ENCODE results near the gene SEMA4G.

The SEMA4G gene

GRCh38 chr10:100988166-100988565 is 18.9 kb downstream of the SEMA4G start:
- Mint-ChIP-seq H3K27ac (peak overlapping the region; percentile 96), H3K4me3 (peak overlapping the region; percentile 96), H3K36me3 (ENCODE audit: low read depth) (peaks cover 81% of the 10 kb centered on the region), H3K9me3 (no peaks in the 10 kb centered on the region), H3K27me3 (no peaks in the 10 kb centered on the region), H3K4me1 (ENCODE audit: low read depth) (peaks cover 49% of the 10 kb centered on the region)
- DNase-seq: no peak

GRCh38 chr10:100989088-100989487 is 19.8 kb downstream of the SEMA4G start:
- Mint-ChIP-seq H3K27ac (no peak overlapping the region), H3K4me1 (ENCODE audit: low read depth) (peaks cover 49% of the 10 kb centered on the region), H3K4me3 (peak overlapping the region; percentile 96), H3K27me3 (no peaks in the 10 kb centered on the region), H3K9me3 (no peaks in the 10 kb centered on the region), H3K36me3 (ENCODE audit: low read depth) (peaks cover 85% of the 10 kb centered on the region)
- no peak for DNase-seq

- H3K27ac Mint-ChIP-seq: peak overlapping the region; percentile 39
These were observed 24.8 kb downstream of the SEMA4G start for GRCh38 chr10:100993986-100994708.

GRCh38 chr10:100995181-100995580 is 25.9 kb downstream of the SEMA4G start:
- H3K27me3 Mint-ChIP-seq: no peaks in the 10 kb centered on the region
- H3K27ac Mint-ChIP-seq: peak overlapping the region; percentile 90
- no peak for DNase-seq
- peaks cover 36% of the 10 kb centered on the region for H3K4me1 Mint-ChIP-seq (ENCODE audit: low read depth)
- H3K36me3 Mint-ChIP-seq (ENCODE audit: low read depth): peaks cover 59% of the 10 kb centered on the region
- no peak overlapping the region for H3K4me3 Mint-ChIP-seq
- no peaks in the 10 kb centered on the region for H3K9me3 Mint-ChIP-seq

More at GRCh38 chr10:100993986-100994708, 24.8 kb downstream of the SEMA4G start:
- DNase-seq: no peak
- no peak overlapping the region for H3K4me3 Mint-ChIP-seq
- H3K9me3 Mint-ChIP-seq: no peaks in the 10 kb centered on the region
- peaks cover 68% of the 10 kb centered on the region for H3K36me3 Mint-ChIP-seq (ENCODE audit: low read depth)
- peaks cover 41% of the 10 kb centered on the region for H3K4me1 Mint-ChIP-seq (ENCODE audit: low read depth)
- H3K27me3 Mint-ChIP-seq: no peaks in the 10 kb centered on the region

- Mint-ChIP-seq H3K9me3 (no peaks in the 10 kb centered on the region), H3K36me3 (ENCODE audit: low read depth) (peaks cover 45% of the 10 kb centered on the region), H3K27ac (peak overlapping the region; percentile 94), H3K27me3 (no peaks in the 10 kb centered on the region), H3K4me1 (ENCODE audit: low read depth) (peaks cover 31% of the 10 kb centered on the region), H3K4me3 (peak overlapping the region; percentile 92)
- DNase-seq: no peak
These were observed 27.5 kb downstream of the SEMA4G start for GRCh38 chr10:100996678-100997359.

GRCh38 chr10:100997360-100998182 is 28.3 kb downstream of the SEMA4G start:
- Mint-ChIP-seq H3K4me3 (peak overlapping the region; percentile 92), H3K9me3 (no peaks in the 10 kb centered on the region), H3K36me3 (ENCODE audit: low read depth) (peaks cover 43% of the 10 kb centered on the region), H3K27ac (peak overlapping the region; percentile 94), H3K27me3 (no peaks in the 10 kb centered on the region), H3K4me1 (ENCODE audit: low read depth) (peaks cover 31% of the 10 kb centered on the region)
- peak; percentile 88 for DNase-seq

GRCh38 chr10:100998183-100998990 is 29.1 kb downstream of the SEMA4G start:
- no peaks in the 10 kb centered on the region for H3K27me3 Mint-ChIP-seq
- peak overlapping the region; percentile 91 for H3K27ac Mint-ChIP-seq
- H3K36me3 Mint-ChIP-seq (ENCODE audit: low read depth): peaks cover 37% of the 10 kb centered on the region
- H3K9me3 Mint-ChIP-seq: no peaks in the 10 kb centered on the region
- DNase-seq: peak; percentile 79
- H3K4me1 Mint-ChIP-seq (ENCODE audit: low read depth): peaks cover 31% of the 10 kb centered on the region
- H3K4me3 Mint-ChIP-seq: peak overlapping the region; percentile 92

GRCh38 chr10:100998991-100999741 is 29.9 kb downstream of the SEMA4G start:
- DNase-seq: peak; percentile 88
- peaks cover 31% of the 10 kb centered on the region for H3K4me1 Mint-ChIP-seq (ENCODE audit: low read depth)
- peaks cover 29% of the 10 kb centered on the region for H3K36me3 Mint-ChIP-seq (ENCODE audit: low read depth)
- no peaks in the 10 kb centered on the region for H3K9me3 Mint-ChIP-seq
- H3K27ac Mint-ChIP-seq: peak overlapping the region; percentile 91
- no peaks in the 10 kb centered on the region for H3K27me3 Mint-ChIP-seq
- H3K4me3 Mint-ChIP-seq: peak overlapping the region; percentile 92

GRCh38 chr10:100999742-101000126 is 30.4 kb downstream of the SEMA4G start, which contains the start of gene LZTS2:
Gene LZTS2, plus strand, starts transcription at chr10:100999808. Its CDS starts 2,731 bp downstream, at chr10:101002539.
- H3K4me3 Mint-ChIP-seq: peak within 1 kb of the TSS; percentile 92
- H3K27ac Mint-ChIP-seq: peak within 1 kb of the TSS; percentile 91
- DNase-seq: no peak
- no peaks in the 10 kb centered on the region for H3K9me3 Mint-ChIP-seq
- H3K27me3 Mint-ChIP-seq: no peaks in the 10 kb centered on the region
- peaks cover 31% of the 10 kb centered on the region for H3K4me1 Mint-ChIP-seq (ENCODE audit: low read depth)
- peaks cover 24% of the 10 kb centered on the region for H3K36me3 Mint-ChIP-seq (ENCODE audit: low read depth)

GRCh38 chr10:101000127-101000914 is 31.0 kb downstream of the SEMA4G start:
- peaks cover 31% of the 10 kb centered on the region for H3K4me1 Mint-ChIP-seq (ENCODE audit: low read depth)
- H3K4me3 Mint-ChIP-seq: peak overlapping the region; percentile 66
- DNase-seq: no peak
- H3K36me3 Mint-ChIP-seq (ENCODE audit: low read depth): peaks cover 21% of the 10 kb centered on the region
- no peaks in the 10 kb centered on the region for H3K9me3 Mint-ChIP-seq
- peak overlapping the region; percentile 52 for H3K27ac Mint-ChIP-seq
- H3K27me3 Mint-ChIP-seq: no peaks in the 10 kb centered on the region

GRCh38 chr10:101000915-101001658 is 31.8 kb downstream of the SEMA4G start:
- no peak for DNase-seq
- H3K9me3 Mint-ChIP-seq: no peaks in the 10 kb centered on the region
- H3K27ac Mint-ChIP-seq: peak overlapping the region; percentile 34
- H3K27me3 Mint-ChIP-seq: no peaks in the 10 kb centered on the region
- H3K4me3 Mint-ChIP-seq: peak overlapping the region; percentile 43
- H3K4me1 Mint-ChIP-seq (ENCODE audit: low read depth): peaks cover 29% of the 10 kb centered on the region
- H3K36me3 Mint-ChIP-seq (ENCODE audit: low read depth): peaks cover 20% of the 10 kb centered on the region

- no peak overlapping the region for H3K4me3 Mint-ChIP-seq
- H3K36me3 Mint-ChIP-seq (ENCODE audit: low read depth): peaks cover 19% of the 10 kb centered on the region
- no peak overlapping the region for H3K27ac Mint-ChIP-seq
- H3K4me1 Mint-ChIP-seq (ENCODE audit: low read depth): peaks cover 24% of the 10 kb centered on the region
- no peaks in the 10 kb centered on the region for H3K27me3 Mint-ChIP-seq
- DNase-seq: no peak
- no peaks in the 10 kb centered on the region for H3K9me3 Mint-ChIP-seq
These were observed 32.3 kb downstream of the SEMA4G start for GRCh38 chr10:101001659-101002035.

Measured in activated T-cell treated with anti-CD3 and anti-CD28 coated beads, Interleukin-2, amount 50 U/mL, for 24 hours (primary cell).